Activated gamma-delta T cell treated with Interleukin-2 at 50 U/mL for 16 hours (primary cell): Measurements from ENCODE around the gene SGIP1.
"Not testable (repeated sequence)": the region's sequence is repeated elsewhere in the genome, so short reads cannot be mapped to it uniquely, and the experiment has no call there.

Experiments used
- DNase-seq: peaks from one replicate; pipeline ENCODE4 v3.0.0-alpha.2; 2020

The SGIP1 gene

GRCh38 chr1:66562561-66562960 is 28.6 kb downstream of the SGIP1 start:
- no peak for DNase-seq

GRCh38 chr1:66563094-66563800 is 29.3 kb downstream of the SGIP1 start:
- no peak for DNase-seq

DNA sequence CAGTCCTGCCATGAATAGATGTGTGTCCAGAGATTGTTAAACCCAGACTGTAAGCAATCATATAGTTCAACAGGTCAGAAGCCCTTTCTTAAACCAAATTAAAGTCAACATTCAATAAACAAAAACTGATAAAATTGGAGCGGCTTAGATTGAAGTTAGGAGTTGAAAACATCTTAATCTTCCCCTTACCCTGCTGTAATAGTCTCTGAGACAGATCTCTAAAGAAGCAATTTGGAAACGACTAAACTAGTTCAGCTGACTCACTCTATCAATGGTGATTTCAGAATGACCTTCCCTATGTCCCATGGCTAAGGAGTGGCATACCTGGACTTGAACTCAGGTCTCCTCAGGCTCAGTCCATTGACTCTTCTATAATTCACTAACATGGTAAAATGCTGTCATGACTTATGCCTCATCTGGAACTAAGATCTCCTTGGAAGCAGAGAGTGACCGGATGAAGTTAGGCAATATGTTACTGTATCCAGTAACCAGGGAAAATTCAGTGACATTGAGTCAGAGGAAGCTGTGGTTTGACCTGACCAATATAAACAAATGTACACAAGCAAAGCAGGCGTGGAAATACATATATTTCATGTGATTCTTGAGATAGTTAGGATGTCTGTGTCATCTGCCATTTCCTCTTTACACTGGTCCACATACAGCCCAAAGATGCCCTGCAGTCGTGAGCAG is 30.1 kb downstream of the SGIP1 start:
- DNase-seq, result no peak

GRCh38 chr1:66570196-66570595 is 36.2 kb downstream of the SGIP1 start:
- no peak for DNase-seq

DNA sequence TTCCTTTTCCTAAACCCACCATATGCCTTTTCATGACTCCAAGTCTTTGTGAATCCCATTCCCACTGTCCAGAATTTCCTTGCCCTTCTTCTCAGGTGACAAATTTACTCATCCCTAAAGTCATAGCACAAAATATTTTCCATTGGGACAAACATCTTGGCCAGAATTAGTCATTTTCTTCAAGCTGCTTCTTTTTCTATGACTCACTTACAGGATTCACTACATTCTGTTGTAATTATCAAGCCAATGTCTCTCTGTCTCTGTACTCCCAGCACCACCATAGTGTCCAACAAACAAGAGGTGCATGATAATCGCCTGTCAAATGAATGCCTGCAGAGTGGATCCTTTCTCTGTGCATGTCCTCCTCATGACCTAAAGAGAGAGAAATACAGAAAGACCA is 37.8 kb downstream of the SGIP1 start:
- no peak for DNase-seq

DNA sequence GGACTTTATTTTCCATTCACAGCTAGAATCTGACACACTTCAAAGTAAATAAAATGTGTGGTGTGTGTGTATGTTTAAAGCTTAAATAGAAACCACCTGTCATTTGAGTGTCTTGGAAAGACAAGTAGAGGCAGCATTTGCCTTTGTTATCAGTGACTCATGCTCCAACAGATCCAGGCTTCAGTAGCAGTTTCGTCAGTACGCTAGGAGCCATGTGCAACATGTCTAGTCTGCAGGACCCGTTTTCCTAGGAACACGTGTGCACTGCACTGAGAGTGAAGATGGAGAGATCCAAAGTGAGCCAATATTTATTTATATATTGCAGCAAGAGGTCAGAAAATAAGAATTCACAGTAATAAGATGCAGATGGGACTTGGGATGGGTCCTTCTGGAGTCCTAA is 41.8 kb downstream of the SGIP1 start:
- no peak for DNase-seq

GRCh38 chr1:66576645-66577044 is 42.7 kb downstream of the SGIP1 start:
- DNase-seq, result no peak

GRCh38 chr1:66578841-66579240 is 44.9 kb downstream of the SGIP1 start:
- DNase-seq, result no peak

DNA sequence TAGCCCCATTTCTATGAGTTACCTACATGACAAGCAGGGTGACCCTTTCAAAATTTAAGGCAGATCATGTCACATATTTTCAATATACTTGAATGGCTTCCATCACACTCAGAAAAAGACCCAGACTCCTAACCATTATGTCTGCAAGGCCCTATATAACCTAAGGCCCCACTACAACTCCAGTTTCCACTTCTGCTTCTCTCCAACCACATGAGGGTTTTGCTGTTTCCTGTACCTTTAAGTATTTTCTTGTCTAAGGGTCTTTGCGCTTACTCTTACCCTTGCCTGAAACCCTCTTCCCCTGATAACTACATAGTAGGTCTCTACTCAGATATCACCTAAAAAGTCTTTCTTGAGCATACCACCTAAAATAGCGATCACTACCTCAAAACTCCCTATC is 46.1 kb downstream of the SGIP1 start:
- DNase-seq, result no peak

GRCh38 chr1:66583021-66583420 is 49.1 kb downstream of the SGIP1 start:
- no peak for DNase-seq

GRCh38 chr1:66585002-66585401 is 51.0 kb downstream of the SGIP1 start:
- no peak for DNase-seq

DNA sequence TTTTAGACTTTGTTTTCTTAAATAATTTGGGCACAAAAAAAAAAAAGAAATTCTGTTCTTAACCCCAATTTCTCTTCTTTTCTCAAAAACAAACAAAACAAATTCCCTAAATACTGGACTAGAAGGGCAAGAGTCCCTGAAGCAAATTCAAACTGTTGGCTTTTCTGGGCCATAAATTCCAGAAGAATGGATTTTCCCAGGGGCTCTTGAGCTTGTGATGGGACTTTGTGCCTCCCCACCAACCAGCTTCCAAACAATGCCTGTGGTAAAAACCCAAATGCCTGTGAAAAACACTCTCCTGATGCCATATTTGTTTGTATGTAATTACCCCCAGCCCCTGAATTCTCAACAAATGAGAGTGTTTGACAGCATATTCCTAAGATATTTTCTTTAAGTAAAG is 55.4 kb downstream of the SGIP1 start:
- DNase-seq, result no peak

DNA sequence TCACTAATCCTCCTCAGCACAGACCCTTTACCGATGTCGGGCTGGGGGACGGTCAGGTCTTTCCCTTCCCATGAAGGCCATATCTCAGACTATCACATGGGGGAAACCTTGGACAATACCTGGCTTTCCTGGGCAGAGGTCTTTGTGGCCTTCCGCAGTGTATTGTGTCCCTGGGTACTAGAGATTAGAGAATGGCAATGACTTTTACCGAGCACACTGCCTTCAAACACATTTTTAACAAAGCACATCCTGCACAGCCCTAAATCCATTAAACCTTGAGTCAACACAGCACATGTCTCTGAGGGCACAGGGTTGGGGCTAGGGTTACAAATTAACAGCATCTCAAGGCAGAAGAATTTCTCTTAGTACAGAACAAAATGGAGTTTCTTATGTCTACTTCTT is 58.2 kb downstream of the SGIP1 start:
- not testable (repeated sequence) for DNase-seq

DNA sequence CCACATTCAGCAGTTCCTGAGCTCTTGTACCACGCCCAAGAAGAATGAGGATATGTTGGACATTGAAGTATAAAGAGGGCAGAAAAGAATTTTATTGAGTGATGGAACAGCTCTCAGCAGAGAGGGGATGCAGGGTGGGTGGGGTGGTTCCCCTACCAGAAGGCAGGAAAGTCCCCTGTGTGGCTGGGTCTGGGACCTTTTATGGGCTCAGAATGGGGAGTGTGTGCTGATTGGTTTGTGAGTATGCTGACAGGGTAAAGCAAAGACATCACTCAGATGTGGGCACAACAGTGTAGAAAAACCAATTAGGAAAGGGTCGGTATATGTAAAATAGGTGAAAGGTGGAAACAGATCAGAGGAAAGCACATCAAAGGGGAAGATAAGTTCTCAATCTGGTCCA is 62.2 kb downstream of the SGIP1 start:
- DNase-seq, result no peak

GRCh38 chr1:66597500-66597899 is 63.5 kb downstream of the SGIP1 start:
- DNase-seq, result no peak

GRCh38 chr1:66598670-66599069 is 64.7 kb downstream of the SGIP1 start:
- no peak for DNase-seq

GRCh38 chr1:66599346-66599745 is 65.4 kb downstream of the SGIP1 start:
- DNase-seq, result no peak

GRCh38 chr1:66599899-66600737 is 66.2 kb downstream of the SGIP1 start:
- no peak for DNase-seq

- DNase-seq, result no peak
These were observed 71.6 kb downstream of the SGIP1 start for GRCh38 chr1:66605419-66605997.

GRCh38 chr1:66606362-66607065 is 72.6 kb downstream of the SGIP1 start:
- DNase-seq, result no peak

DNA sequence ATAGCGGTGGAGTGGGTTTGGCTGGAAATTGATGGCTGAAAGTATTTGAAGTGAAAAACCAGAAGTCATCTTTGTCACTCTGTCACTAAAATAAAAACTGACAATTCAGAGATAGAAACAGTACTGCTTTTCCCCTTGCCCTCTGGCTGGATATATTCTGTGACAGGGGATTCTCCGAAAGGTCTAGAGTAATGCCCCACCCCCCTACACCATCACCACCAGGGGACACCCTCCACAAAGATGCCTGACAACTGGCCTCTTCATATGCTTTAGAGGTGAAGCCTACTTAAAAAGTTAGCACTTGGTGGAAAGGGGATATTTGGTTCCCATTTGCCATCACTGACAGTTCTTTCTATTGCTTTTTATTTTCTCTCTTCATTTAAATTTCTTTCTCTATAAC is 73.5 kb downstream of the SGIP1 start:
- DNase-seq, result no peak

DNA sequence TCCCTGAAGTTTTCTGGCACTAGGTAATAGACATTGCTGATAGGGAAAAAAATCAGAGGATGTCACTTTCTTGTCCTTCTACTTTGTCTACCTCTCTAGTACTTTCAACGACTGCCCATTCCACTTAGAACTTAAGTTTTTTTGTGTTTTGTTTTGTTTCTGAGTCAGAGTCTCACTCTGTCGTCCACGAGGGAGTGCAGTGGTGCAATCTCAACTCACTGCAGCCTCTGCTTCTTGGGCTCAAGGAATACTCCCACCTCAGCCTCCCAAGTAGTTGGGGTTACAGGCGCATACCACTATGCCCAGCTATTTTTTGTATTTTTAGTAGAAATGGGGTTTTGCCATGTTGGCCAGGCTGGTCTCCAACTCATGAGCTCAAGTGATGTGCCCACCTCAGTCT is 79.2 kb downstream of the SGIP1 start:
- no peak for DNase-seq
